ENCODE results near the gene EXOSC5. TPM values are rescaled to one million over a fixed set of nuclear protein-coding genes. Genes with fewer than 3 reads are reported as not detected.
A peak's percentile ranks its signal among the peaks of the same experiment; 100 is the strongest.

EXOSC5 gene
- total RNA-seq, 1 donor from 2014 or later = 13.0 TPM

- H3K27ac ChIP-seq (ENCODE audit: low read depth, low read length) = peak within 1 kb of the TSS; percentile 65
- peaks cover 39 to 49% (median 49%) of the 10 kb centered on the region in 3 donors for H3K36me3 ChIP-seq (ENCODE audit: control insufficient read depth in 3 of 3, insufficient read depth in 3 of 3, low read length in 3 of 3)
- no peaks in the 10 kb centered on the region for H3K9me3 ChIP-seq (ENCODE audit: control insufficient read depth in 3 of 3, low read length in 3 of 3)
- peak within 1 kb of the TSS; percentile 53 to 80 (median 76) for H3K9ac ChIP-seq (ENCODE audit: low read depth in 1 of 3, low read length in 3 of 3)
- no peaks in the 10 kb centered on the region for H3K27me3 ChIP-seq (ENCODE audit: control insufficient read depth in 3 of 3, insufficient read depth in 3 of 3, low read length in 3 of 3)
- H3K4me1 ChIP-seq (ENCODE audit: control insufficient read depth in 3 of 3, insufficient read depth in 3 of 3, low read length in 3 of 3) = peaks cover 30 to 45% (median 38%) of the 10 kb centered on the region in 3 donors
- H3K4me3 ChIP-seq (ENCODE audit: low read length in 3 of 3) = peak within 1 kb of the TSS; percentile 49 to 73 (median 68)
Observed at GRCh38 chr19:41426952-41427646, 29.9 kb upstream of the EXOSC5 start, which contains the start of gene B3GNT8. B3GNT8 (minus strand) TSS chr19:41427374; CDS start chr19:41426778, 596 bp downstream.

DNA sequence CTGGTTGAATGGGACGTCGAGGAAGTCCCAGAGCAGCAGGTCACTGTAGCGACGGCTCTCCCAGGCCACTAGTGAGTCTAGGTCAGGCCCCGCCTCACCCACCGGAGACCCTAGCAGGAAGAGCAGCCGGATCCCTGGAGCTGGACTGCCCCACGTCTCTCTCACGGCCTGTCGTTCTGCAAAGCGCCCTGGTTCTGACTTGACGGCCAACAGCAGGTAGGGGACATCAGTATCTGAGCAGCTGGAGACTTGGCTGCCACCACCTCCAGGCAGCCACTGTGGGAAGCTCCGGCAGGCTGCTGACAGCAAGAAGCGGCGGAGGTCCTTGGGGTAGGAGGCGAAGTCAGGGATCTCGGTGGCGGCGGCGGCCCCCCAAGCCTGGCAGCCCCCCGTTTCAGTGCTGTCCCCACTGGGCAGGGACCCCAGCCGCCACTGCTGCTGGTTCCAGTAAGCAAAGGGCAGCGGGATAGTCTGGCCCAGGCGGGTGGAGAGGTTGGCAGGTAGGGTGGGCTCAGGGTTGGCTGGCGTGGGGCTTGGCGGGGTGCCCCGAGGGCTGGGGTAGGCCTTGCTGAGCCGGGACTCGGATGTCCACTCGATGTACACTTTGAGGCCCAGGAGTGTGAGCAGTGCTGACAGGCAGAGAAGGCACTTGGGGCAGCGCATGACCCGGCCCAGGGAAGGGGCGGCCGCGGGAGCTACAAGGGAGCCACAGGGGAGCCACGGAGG, 29.1 kb upstream of the EXOSC5 start:
- Histone ChIP-seq H3K9ac (ENCODE audit: low read depth in 1 of 3, low read length in 3 of 3) (peak overlapping the region; percentile 53 to 80 (median 76)), H3K4me1 (ENCODE audit: control insufficient read depth in 3 of 3, insufficient read depth in 3 of 3, low read length in 3 of 3) (peaks cover 22 to 37% (median 37%) of the 10 kb centered on the region in 3 donors), H3K27ac (ENCODE audit: low read depth, low read length) (no peak overlapping the region), H3K36me3 (ENCODE audit: control insufficient read depth in 3 of 3, insufficient read depth in 3 of 3, low read length in 3 of 3) (peaks cover 43 to 51% (median 48%) of the 10 kb centered on the region in 3 donors), H3K27me3 (ENCODE audit: control insufficient read depth in 3 of 3, insufficient read depth in 3 of 3, low read length in 3 of 3) (no peaks in the 10 kb centered on the region), H3K4me3 (ENCODE audit: low read length in 3 of 3) (peak overlapping the region; percentile 19 to 73 (median 68)), H3K9me3 (ENCODE audit: control insufficient read depth in 3 of 3, low read length in 3 of 3) (no peaks in the 10 kb centered on the region)

DNA sequence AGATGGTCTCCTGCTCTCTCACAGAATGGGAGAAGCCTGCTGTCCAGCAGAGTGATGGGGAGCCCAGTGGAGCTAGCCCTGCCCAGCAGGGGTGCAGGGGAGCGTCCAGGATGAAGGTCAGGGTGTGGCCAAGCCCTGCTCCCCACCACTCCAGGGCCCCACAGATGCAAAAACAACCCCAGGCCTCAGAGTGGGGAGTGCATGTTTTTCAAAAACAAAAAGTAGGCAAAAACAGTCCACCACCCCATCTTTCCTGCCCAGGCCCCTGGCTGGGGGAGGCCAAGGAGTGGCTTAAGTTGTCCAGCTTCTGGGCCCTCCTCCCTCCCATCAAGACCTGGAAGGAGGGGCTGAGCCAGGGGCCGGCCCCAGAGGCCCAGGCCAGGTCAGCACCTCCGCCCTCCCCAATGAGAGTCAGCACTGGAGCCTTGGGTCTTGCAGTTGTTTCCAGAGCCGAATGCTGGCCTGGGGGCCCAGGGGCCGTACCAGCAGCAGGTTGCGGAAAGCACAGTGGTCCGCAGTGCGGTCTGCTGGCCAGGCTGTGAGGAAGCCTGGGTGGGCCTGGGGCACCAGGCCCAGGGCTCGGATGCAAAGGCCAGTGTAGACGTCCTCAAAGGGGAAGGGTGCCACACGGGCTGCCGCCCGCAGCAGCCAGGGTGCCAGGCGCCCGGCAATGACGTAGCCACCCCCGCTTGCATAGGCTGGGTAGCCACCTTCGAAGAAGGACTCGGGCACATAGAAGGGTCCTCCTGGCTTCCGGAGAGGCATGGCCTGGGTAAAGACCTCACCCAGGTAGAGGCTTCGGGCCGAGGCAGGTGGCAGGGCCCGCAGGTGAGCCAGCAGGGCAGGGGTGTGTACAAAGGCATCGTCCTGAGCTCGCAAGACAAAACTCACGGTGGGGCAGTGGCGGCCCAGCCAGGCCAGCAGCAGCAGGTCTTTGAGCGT, 28.3 kb upstream of the EXOSC5 start:
- Histone ChIP-seq H3K27ac (ENCODE audit: low read depth, low read length) (no peak overlapping the region), H3K4me3 (ENCODE audit: low read length in 3 of 3) (no peak overlapping the region), H3K27me3 (ENCODE audit: control insufficient read depth in 3 of 3, insufficient read depth in 3 of 3, low read length in 3 of 3) (no peaks in the 10 kb centered on the region), H3K4me1 (ENCODE audit: control insufficient read depth in 3 of 3, insufficient read depth in 3 of 3, low read length in 3 of 3) (peaks cover 16 to 29% (median 28%) of the 10 kb centered on the region in 3 donors), H3K9ac (ENCODE audit: low read depth in 1 of 3, low read length in 3 of 3) (peak overlapping the region in 1 of 3 donors; percentile 80), H3K36me3 (ENCODE audit: control insufficient read depth in 3 of 3, insufficient read depth in 3 of 3, low read length in 3 of 3) (peaks cover 51 to 57% (median 56%) of the 10 kb centered on the region in 3 donors), H3K9me3 (ENCODE audit: control insufficient read depth in 3 of 3, low read length in 3 of 3) (no peaks in the 10 kb centered on the region)

DNA sequence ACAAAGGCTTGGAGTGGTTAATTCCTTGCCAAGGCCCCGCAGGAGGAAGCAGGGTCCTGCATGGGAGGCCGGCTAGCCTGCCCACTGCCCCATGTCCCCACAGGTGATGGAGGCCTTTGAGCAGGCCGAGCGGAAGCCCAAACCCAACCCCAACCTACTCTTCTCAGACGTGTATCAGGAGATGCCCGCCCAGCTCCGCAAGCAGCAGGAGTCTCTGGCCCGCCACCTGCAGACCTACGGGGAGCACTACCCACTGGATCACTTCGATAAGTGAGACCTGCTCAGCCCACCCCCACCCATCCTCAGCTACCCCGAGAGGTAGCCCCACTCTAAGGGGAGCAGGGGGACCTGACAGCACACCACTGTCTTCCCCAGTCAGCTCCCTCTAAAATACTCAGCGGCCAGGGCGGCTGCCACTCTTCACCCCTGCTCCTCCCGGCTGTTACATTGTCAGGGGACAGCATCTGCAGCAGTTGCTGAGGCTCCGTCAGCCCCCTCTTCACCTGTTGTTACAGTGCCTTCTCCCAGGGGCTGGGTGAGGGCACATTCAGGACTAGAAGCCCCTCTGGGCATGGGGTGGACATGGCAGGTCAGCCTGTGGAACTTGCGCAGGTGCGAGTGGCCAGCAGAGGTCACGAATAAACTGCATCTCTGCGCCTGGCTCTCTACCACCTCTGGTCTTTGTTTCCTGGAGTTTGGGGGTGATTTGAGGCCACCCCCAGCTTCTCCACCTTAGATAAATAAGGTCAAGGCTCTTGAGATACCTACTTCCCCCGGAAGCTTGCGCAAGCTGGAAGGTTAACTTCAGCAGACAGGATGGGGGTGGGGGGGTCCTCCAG, 27.4 kb upstream of the EXOSC5 start:
- Histone ChIP-seq H3K4me1 (ENCODE audit: control insufficient read depth in 3 of 3, insufficient read depth in 3 of 3, low read length in 3 of 3) (peaks cover 16 to 29% (median 28%) of the 10 kb centered on the region in 3 donors), H3K9ac (ENCODE audit: low read depth in 1 of 3, low read length in 3 of 3) (no peak overlapping the region), H3K36me3 (ENCODE audit: control insufficient read depth in 3 of 3, insufficient read depth in 3 of 3, low read length in 3 of 3) (peaks cover 60 to 66% (median 65%) of the 10 kb centered on the region in 3 donors), H3K27me3 (ENCODE audit: control insufficient read depth in 3 of 3, insufficient read depth in 3 of 3, low read length in 3 of 3) (no peaks in the 10 kb centered on the region), H3K4me3 (ENCODE audit: low read length in 3 of 3) (no peak overlapping the region), H3K27ac (ENCODE audit: low read depth, low read length) (no peak overlapping the region), H3K9me3 (ENCODE audit: control insufficient read depth in 3 of 3, low read length in 3 of 3) (no peaks in the 10 kb centered on the region)

DNA sequence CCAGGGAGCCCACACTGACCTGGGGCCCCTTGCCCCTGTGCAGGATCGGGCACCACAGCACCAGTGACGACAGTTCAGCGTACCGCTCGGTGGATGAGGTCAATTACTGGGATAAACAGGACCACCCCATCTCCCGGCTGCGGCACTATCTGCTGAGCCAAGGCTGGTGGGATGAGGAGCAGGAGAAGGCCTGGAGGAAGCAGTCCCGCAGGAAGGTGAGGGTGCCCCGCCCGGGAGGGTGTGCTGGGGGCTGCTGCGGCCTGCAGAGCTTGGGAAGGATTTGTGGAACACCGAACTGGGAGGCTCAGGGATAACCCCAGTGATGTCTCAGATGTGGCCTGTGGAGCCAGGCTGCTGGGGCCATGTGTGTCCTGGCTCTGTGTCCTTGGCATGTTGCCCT, 25.8 kb upstream of the EXOSC5 start:
- Histone ChIP-seq H3K4me3 (ENCODE audit: low read length in 3 of 3) (no peak overlapping the region), H3K9ac (ENCODE audit: low read depth in 1 of 3, low read length in 3 of 3) (no peak overlapping the region), H3K4me1 (ENCODE audit: control insufficient read depth in 3 of 3, insufficient read depth in 3 of 3, low read length in 3 of 3) (peaks cover 8 to 22% (median 19%) of the 10 kb centered on the region in 3 donors), H3K27me3 (ENCODE audit: control insufficient read depth in 3 of 3, insufficient read depth in 3 of 3, low read length in 3 of 3) (no peaks in the 10 kb centered on the region), H3K9me3 (ENCODE audit: control insufficient read depth in 3 of 3, low read length in 3 of 3) (no peaks in the 10 kb centered on the region), H3K36me3 (ENCODE audit: control insufficient read depth in 3 of 3, insufficient read depth in 3 of 3, low read length in 3 of 3) (peaks cover 67 to 71% (median 70%) of the 10 kb centered on the region in 3 donors), H3K27ac (ENCODE audit: low read depth, low read length) (no peak overlapping the region)

DNA sequence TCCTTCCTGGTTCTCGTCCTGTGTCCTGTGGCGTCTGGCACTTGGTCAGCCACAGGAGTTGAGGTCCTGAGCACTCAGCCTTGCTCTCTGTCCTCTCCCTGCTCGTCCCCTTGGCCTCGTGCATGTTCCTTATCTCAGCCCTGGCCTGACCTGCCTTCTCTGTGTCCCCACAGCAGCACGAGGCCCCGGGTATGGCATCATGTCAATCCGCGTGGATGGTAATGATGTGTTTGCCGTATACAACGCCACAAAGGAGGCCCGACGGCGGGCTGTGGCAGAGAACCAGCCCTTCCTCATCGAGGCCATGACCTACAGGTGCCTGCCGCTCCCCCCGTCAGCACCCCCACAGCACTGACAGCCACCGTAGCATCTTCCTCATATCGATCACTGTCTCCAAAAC, 25.3 kb upstream of the EXOSC5 start:
- Histone ChIP-seq H3K27ac (ENCODE audit: low read depth, low read length) (no peak overlapping the region), H3K9me3 (ENCODE audit: control insufficient read depth in 3 of 3, low read length in 3 of 3) (no peaks in the 10 kb centered on the region), H3K36me3 (ENCODE audit: control insufficient read depth in 3 of 3, insufficient read depth in 3 of 3, low read length in 3 of 3) (peaks cover 67 to 72% (median 71%) of the 10 kb centered on the region in 3 donors), H3K27me3 (ENCODE audit: control insufficient read depth in 3 of 3, insufficient read depth in 3 of 3, low read length in 3 of 3) (no peaks in the 10 kb centered on the region), H3K4me3 (ENCODE audit: low read length in 3 of 3) (no peak overlapping the region), H3K9ac (ENCODE audit: low read depth in 1 of 3, low read length in 3 of 3) (no peak overlapping the region), H3K4me1 (ENCODE audit: control insufficient read depth in 3 of 3, insufficient read depth in 3 of 3, low read length in 3 of 3) (peaks cover 4 to 17% (median 14%) of the 10 kb centered on the region in 3 donors)

DNA sequence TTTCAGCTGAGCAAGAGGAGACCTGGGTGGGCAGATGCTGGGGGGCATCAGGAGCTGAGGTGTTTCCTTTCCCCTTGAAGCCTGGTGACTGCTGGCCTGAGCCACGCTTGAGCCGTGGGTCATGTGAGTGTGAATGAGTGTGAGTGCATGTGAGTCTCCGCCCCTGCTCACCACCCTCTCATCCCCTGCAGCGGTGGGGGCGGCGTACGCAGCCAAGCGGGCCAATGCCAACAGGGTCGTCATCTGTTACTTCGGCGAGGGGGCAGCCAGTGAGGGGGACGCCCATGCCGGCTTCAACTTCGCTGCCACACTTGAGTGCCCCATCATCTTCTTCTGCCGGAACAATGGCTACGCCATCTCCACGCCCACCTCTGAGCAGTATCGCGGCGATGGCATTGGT, 24.8 kb upstream of the EXOSC5 start:
- Histone ChIP-seq H3K9me3 (ENCODE audit: control insufficient read depth in 3 of 3, low read length in 3 of 3) (no peaks in the 10 kb centered on the region), H3K4me1 (ENCODE audit: control insufficient read depth in 3 of 3, insufficient read depth in 3 of 3, low read length in 3 of 3) (peaks cover 3 to 16% (median 12%) of the 10 kb centered on the region in 3 donors), H3K36me3 (ENCODE audit: control insufficient read depth in 3 of 3, insufficient read depth in 3 of 3, low read length in 3 of 3) (peaks cover 70 to 77% (median 75%) of the 10 kb centered on the region in 3 donors), H3K27ac (ENCODE audit: low read depth, low read length) (no peak overlapping the region), H3K4me3 (ENCODE audit: low read length in 3 of 3) (no peak overlapping the region), H3K9ac (ENCODE audit: low read depth in 1 of 3, low read length in 3 of 3) (no peak overlapping the region), H3K27me3 (ENCODE audit: control insufficient read depth in 3 of 3, insufficient read depth in 3 of 3, low read length in 3 of 3) (no peaks in the 10 kb centered on the region)

GRCh38 chr19:41421314-41421713, 24.2 kb upstream of the EXOSC5 start:
- Histone ChIP-seq H3K27ac (ENCODE audit: low read depth, low read length) (no peak overlapping the region), H3K4me1 (ENCODE audit: control insufficient read depth in 3 of 3, insufficient read depth in 3 of 3, low read length in 3 of 3) (peaks cover 0 to 12% (median 8%) of the 10 kb centered on the region in 3 donors)

More at GRCh38 chr19:41421314-41421713, 24.2 kb upstream of the EXOSC5 start:
- peaks cover 74 to 80% (median 78%) of the 10 kb centered on the region in 3 donors for H3K36me3 ChIP-seq (ENCODE audit: control insufficient read depth in 3 of 3, insufficient read depth in 3 of 3, low read length in 3 of 3)
- H3K9ac ChIP-seq (ENCODE audit: low read depth in 1 of 3, low read length in 3 of 3) = no peak overlapping the region
- H3K9me3 ChIP-seq (ENCODE audit: control insufficient read depth in 3 of 3, low read length in 3 of 3) = no peaks in the 10 kb centered on the region
- H3K27me3 ChIP-seq (ENCODE audit: control insufficient read depth in 3 of 3, insufficient read depth in 3 of 3, low read length in 3 of 3) = no peaks in the 10 kb centered on the region
- no peak overlapping the region for H3K4me3 ChIP-seq (ENCODE audit: low read length in 3 of 3)
